ENCODE measurements around the gene TLX1.

Gene TLX1

DNA sequence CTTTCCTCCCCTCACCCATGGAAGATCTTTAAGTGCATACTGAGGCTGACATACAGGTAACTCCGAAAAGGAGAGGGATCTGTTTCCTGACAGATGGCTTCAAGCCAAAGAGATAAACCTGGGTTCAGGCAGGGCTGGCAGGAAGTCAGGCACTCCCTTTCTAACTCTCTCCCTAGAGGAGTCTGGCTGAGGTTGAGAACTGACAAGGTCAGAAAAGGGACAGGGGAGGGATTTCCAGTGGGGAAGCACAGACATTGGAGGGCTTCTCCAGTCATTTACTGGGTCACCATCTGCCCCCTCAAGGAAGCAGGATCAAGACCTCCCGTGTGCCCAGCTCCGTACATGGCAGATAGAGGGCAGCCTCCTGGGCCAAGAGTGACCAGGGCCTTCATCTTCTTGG is 31.6 kb downstream of the TLX1 start:
- H3F3A ChIP-seq (ENCODE audit: control insufficient read depth, insufficient read depth) = no peaks in the 10 kb centered on the region
- H3K9me3 ChIP-seq (ENCODE audit: control insufficient read depth, insufficient read depth, low read length) = no peaks in the 10 kb centered on the region
- H4K20me1 ChIP-seq (ENCODE audit: control insufficient read depth, insufficient read depth, low read depth, low read length) = no peaks in the 10 kb centered on the region
- no peak for TF ChIP-seq EZH2phosphoT487 (IDR thresholded peaks at IDR 0.05; ENCODE audit: borderline replicate concordance, low read length)
- TF ChIP-seq, protein P1, sequence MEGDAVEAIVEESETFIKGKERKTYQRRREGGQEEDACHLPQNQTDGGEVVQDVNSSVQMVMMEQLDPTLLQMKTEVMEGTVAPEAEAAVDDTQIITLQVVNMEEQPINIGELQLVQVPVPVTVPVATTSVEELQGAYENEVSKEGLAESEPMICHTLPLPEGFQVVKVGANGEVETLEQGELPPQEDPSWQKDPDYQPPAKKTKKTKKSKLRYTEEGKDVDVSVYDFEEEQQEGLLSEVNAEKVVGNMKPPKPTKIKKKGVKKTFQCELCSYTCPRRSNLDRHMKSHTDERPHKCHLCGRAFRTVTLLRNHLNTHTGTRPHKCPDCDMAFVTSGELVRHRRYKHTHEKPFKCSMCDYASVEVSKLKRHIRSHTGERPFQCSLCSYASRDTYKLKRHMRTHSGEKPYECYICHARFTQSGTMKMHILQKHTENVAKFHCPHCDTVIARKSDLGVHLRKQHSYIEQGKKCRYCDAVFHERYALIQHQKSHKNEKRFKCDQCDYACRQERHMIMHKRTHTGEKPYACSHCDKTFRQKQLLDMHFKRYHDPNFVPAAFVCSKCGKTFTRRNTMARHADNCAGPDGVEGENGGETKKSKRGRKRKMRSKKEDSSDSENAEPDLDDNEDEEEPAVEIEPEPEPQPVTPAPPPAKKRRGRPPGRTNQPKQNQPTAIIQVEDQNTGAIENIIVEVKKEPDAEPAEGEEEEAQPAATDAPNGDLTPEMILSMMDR (IDR thresholded peaks at IDR 0.05; ENCODE audit: low read depth, low read length, poor library complexity, severe bottlenecking) = no peak
- H3K4me2 ChIP-seq (ENCODE audit: low read length) = no peak overlapping the region
- H3K36me3 ChIP-seq (ENCODE audit: control insufficient read depth, low read length) = no peaks in the 10 kb centered on the region
- no peak overlapping the region for H3K27ac ChIP-seq (ENCODE audit: low read depth, low read length)
- peaks cover 13% of the 10 kb centered on the region for H3K4me1 ChIP-seq (ENCODE audit: control insufficient read depth, low read length)
- peaks cover 48% of the 10 kb centered on the region for H3K27me3 ChIP-seq (ENCODE audit: control insufficient read depth, low read length)
- no peaks in the 10 kb centered on the region for H3K9me2 ChIP-seq (replicated peaks; ENCODE audit: control insufficient read depth, low read length)
- no peak overlapping the region for H3K4me3 ChIP-seq (ENCODE audit: low read length)
- H3K79me2 ChIP-seq (ENCODE audit: control insufficient read depth, low read length) = no peaks in the 10 kb centered on the region

DNA sequence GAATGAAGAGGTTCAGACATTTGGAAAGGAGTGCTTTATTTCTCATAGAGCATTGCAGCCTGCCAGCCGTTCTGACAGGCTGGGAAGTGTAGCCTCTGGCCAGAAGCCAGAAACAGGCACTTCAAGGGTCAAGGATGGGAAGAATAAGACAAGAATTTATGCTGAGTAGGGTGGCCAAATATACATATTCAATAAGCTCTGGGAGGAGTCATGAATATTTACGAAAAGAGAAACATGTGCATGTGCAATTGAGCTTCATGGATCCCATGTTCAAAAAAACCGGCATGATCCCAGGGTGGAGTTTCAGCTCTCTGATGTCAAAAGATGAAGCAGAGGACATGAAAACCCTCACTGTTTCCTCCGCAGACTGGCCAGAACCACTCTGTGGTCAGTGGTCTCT is 32.9 kb downstream of the TLX1 start:
- TF ChIP-seq EZH2phosphoT487 (IDR thresholded peaks at IDR 0.05; ENCODE audit: borderline replicate concordance, low read length) = no peak
- no peaks in the 10 kb centered on the region for H3K9me3 ChIP-seq (ENCODE audit: control insufficient read depth, insufficient read depth, low read length)
- H3K27me3 ChIP-seq (ENCODE audit: control insufficient read depth, low read length) = peaks cover 45% of the 10 kb centered on the region
- no peaks in the 10 kb centered on the region for H3K79me2 ChIP-seq (ENCODE audit: control insufficient read depth, low read length)
- H3F3A ChIP-seq (ENCODE audit: control insufficient read depth, insufficient read depth) = no peaks in the 10 kb centered on the region
- peaks cover 5% of the 10 kb centered on the region for H3K4me1 ChIP-seq (ENCODE audit: control insufficient read depth, low read length)
- no peaks in the 10 kb centered on the region for H3K36me3 ChIP-seq (ENCODE audit: control insufficient read depth, low read length)
- H3K4me3 ChIP-seq (ENCODE audit: low read length) = no peak overlapping the region
- H3K4me2 ChIP-seq (ENCODE audit: low read length) = no peak overlapping the region
- no peak overlapping the region for H3K27ac ChIP-seq (ENCODE audit: low read depth, low read length)
- H4K20me1 ChIP-seq (ENCODE audit: control insufficient read depth, insufficient read depth, low read depth, low read length) = no peaks in the 10 kb centered on the region
- no peaks in the 10 kb centered on the region for H3K9me2 ChIP-seq (replicated peaks; ENCODE audit: control insufficient read depth, low read length)

DNA sequence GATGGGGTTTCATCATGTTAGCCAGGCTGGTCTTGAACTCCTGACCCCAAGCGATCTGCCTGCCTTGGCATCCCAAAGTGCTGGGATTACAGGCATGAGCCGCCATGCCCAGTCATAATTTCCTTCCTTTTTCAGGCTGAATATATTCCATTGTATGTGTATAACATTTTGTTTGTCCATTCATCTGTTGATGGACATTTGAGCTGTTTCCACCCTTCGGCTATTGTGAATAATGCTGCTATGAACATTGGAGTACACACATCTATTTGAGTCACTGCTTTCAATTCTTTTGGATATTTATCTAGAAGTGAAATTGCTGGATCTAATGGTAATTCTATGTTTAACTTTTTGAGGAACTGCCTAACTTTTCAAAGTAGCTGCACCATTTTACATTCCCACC is 34.6 kb downstream of the TLX1 start:
- H3K27me3 ChIP-seq (ENCODE audit: control insufficient read depth, low read length) = peaks cover 40% of the 10 kb centered on the region
- no peaks in the 10 kb centered on the region for H4K20me1 ChIP-seq (ENCODE audit: control insufficient read depth, insufficient read depth, low read depth, low read length)
- H3K4me1 ChIP-seq (ENCODE audit: control insufficient read depth, low read length) = peaks cover 3% of the 10 kb centered on the region
- no peaks in the 10 kb centered on the region for H3K36me3 ChIP-seq (ENCODE audit: control insufficient read depth, low read length)
- H3K9me2 ChIP-seq (replicated peaks; ENCODE audit: control insufficient read depth, low read length) = no peaks in the 10 kb centered on the region
- no peaks in the 10 kb centered on the region for H3K9me3 ChIP-seq (ENCODE audit: control insufficient read depth, insufficient read depth, low read length)
- no peaks in the 10 kb centered on the region for H3F3A ChIP-seq (ENCODE audit: control insufficient read depth, insufficient read depth)
- H3K4me2 ChIP-seq (ENCODE audit: low read length) = no peak overlapping the region
- TF ChIP-seq, protein P1 (IDR thresholded peaks at IDR 0.05; ENCODE audit: low read depth, low read length, poor library complexity, severe bottlenecking) = no peak
- TF ChIP-seq EZH2phosphoT487 (IDR thresholded peaks at IDR 0.05; ENCODE audit: borderline replicate concordance, low read length) = no peak
- no peaks in the 10 kb centered on the region for H3K79me2 ChIP-seq (ENCODE audit: control insufficient read depth, low read length)
- H3K4me3 ChIP-seq (ENCODE audit: low read length) = no peak overlapping the region
- H3K27ac ChIP-seq (ENCODE audit: low read depth, low read length) = no peak overlapping the region

DNA sequence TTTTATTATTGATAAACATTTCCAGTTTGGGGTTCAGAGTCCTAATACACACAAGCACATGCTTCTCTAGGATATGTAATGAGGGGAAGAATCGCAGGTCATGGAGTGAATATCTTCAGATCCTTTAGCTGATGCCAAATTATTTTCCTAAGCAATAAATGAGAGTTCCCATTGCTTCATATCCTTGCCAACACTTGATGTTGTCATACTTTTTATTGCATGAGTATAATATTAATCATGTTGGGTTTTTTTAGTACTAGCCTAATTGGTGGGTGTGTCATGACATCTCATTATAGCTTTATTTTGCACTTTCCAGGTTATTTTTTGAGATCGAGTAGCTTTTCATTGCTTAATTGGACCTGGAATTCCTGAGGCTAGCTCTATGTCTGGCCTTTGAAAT is 35.3 kb downstream of the TLX1 start:
- no peaks in the 10 kb centered on the region for H3K9me3 ChIP-seq (ENCODE audit: control insufficient read depth, insufficient read depth, low read length)
- H4K20me1 ChIP-seq (ENCODE audit: control insufficient read depth, insufficient read depth, low read depth, low read length) = no peaks in the 10 kb centered on the region
- H3K4me2 ChIP-seq (ENCODE audit: low read length) = no peak overlapping the region
- TF ChIP-seq EZH2phosphoT487 (IDR thresholded peaks at IDR 0.05; ENCODE audit: borderline replicate concordance, low read length) = no peak
- TF ChIP-seq, protein P1 (IDR thresholded peaks at IDR 0.05; ENCODE audit: low read depth, low read length, poor library complexity, severe bottlenecking) = no peak
- no peaks in the 10 kb centered on the region for H3K9me2 ChIP-seq (replicated peaks; ENCODE audit: control insufficient read depth, low read length)
- H3K27ac ChIP-seq (ENCODE audit: low read depth, low read length) = no peak overlapping the region
- H3K4me3 ChIP-seq (ENCODE audit: low read length) = no peak overlapping the region
- no peaks in the 10 kb centered on the region for H3F3A ChIP-seq (ENCODE audit: control insufficient read depth, insufficient read depth)
- H3K4me1 ChIP-seq (ENCODE audit: control insufficient read depth, low read length) = peaks cover 3% of the 10 kb centered on the region
- H3K36me3 ChIP-seq (ENCODE audit: control insufficient read depth, low read length) = no peaks in the 10 kb centered on the region
- no peaks in the 10 kb centered on the region for H3K79me2 ChIP-seq (ENCODE audit: control insufficient read depth, low read length)
- peaks cover 36% of the 10 kb centered on the region for H3K27me3 ChIP-seq (ENCODE audit: control insufficient read depth, low read length)
